RCC 7860 (cell line): ENCODE measurements around the gene MAML3.

Experiments used
- DNase-seq: peaks from one replicate; pipeline ENCODE4 v3.0.0-alpha.2; 2015; ENCODE audit warnings: low spot score
- FAIRE-seq: peaks from 2 replicates; lab custom pipeline; 2012; peaks lifted over from hg19 to GRCh38; lab: Jason Lieb, UNC

The MAML3 gene

GRCh38 chr4:140156529-140157171 is 2.7 kb upstream of the MAML3 start:
- FAIRE-seq (no peak), DNase-seq (no peak)

GRCh38 chr4:140154572-140154891 is 548 bp upstream of the MAML3 start:
- FAIRE-seq (no peak), DNase-seq (no peak)

GRCh38 chr4:140153419-140153717 is 616 bp downstream of the MAML3 start:
- no peak for DNase-seq
- FAIRE-seq: no peak

GRCh38 chr4:140152751-140153418 is 1.1 kb downstream of the MAML3 start:
- FAIRE-seq (no peak), DNase-seq (no peak)

- no peak for FAIRE-seq
- no peak for DNase-seq
Observed at GRCh38 chr4:140152013-140152703, 1.8 kb downstream of the MAML3 start.

- FAIRE-seq (no peak), DNase-seq (peak; percentile 31)
Observed at GRCh38 chr4:140151699-140152012, 2.3 kb downstream of the MAML3 start.

- peak; percentile 52 for DNase-seq
Observed at GRCh38 chr4:140150886-140151698, 2.9 kb downstream of the MAML3 start.

GRCh38 chr4:140150636-140150885 is 3.4 kb downstream of the MAML3 start:
- DNase-seq (no peak), FAIRE-seq (no peak)

More at GRCh38 chr4:140150886-140151698, 2.9 kb downstream of the MAML3 start:
- no peak for FAIRE-seq

GRCh38 chr4:140149846-140150635 is 3.9 kb downstream of the MAML3 start:
- DNase-seq (no peak), FAIRE-seq (no peak)

GRCh38 chr4:140144050-140144449 is 9.9 kb downstream of the MAML3 start:
- DNase-seq (no peak), FAIRE-seq (no peak)

GRCh38 chr4:140141210-140141835 is 12.7 kb downstream of the MAML3 start:
- DNase-seq (no peak), FAIRE-seq (no peak)

GRCh38 chr4:140140566-140140965 is 13.4 kb downstream of the MAML3 start:
- DNase-seq: no peak
- no peak for FAIRE-seq

GRCh38 chr4:140138428-140138827 is 15.6 kb downstream of the MAML3 start:
- no peak for DNase-seq

GRCh38 chr4:140137671-140138070 is 16.3 kb downstream of the MAML3 start:
- FAIRE-seq (no peak), DNase-seq (no peak)

More at GRCh38 chr4:140138428-140138827, 15.6 kb downstream of the MAML3 start:
- FAIRE-seq: no peak

GRCh38 chr4:140136509-140136908 is 17.5 kb downstream of the MAML3 start:
- DNase-seq: no peak
- no peak for FAIRE-seq

GRCh38 chr4:140135529-140136088 is 18.4 kb downstream of the MAML3 start:
- no peak for FAIRE-seq

GRCh38 chr4:140134746-140135425 is 19.1 kb downstream of the MAML3 start:
- FAIRE-seq (no peak), DNase-seq (no peak)

More at GRCh38 chr4:140135529-140136088, 18.4 kb downstream of the MAML3 start:
- no peak for DNase-seq

GRCh38 chr4:140133576-140133975 is 20.4 kb downstream of the MAML3 start:
- FAIRE-seq (no peak), DNase-seq (no peak)

- no peak for FAIRE-seq
- no peak for DNase-seq
Observed at GRCh38 chr4:140131675-140132229, 22.2 kb downstream of the MAML3 start.
